Epithelial cell of prostate (primary cell): ENCODE measurements around the gene ZNF664.
"Not testable (repeated sequence)": the region's sequence is repeated elsewhere in the genome, so short reads cannot be mapped to it uniquely, and the experiment has no call there.

Source experiments
- DNase-seq: peaks from one replicate; pipeline ENCODE4 v3.0.0-alpha.2; 2011; ENCODE audit warnings: low read depth, low spot score
- H3K27ac ChIP-seq: fragments of 450-650 bp; 2 replicates; pipeline ENCODE4 v1.5.1; 2017; ENCODE audit warnings: mild to moderate bottlenecking

The ZNF664 gene

DNA sequence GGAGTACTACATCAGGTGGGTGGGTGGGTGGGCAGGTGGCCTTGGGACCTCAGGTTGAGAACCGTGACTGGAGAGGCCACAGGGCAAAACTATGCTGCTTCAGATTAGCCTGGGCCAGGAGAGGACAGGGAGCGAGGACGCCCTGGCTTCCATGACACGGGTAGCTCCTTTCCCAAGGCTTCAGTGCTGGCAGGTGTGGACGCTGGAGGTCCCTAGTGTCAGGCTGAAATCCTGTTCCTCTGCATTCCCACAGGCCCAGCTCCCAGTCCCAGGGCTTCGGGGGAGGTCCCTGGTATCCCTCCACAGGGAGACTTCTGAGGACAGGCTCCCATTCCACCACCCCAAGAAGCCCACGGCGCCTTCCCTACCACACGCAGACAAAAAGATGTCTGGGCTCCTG, 32.0 kb upstream of the ZNF664 start:
- no peak overlapping the region for H3K27ac ChIP-seq
- DNase-seq, result no peak

DNA sequence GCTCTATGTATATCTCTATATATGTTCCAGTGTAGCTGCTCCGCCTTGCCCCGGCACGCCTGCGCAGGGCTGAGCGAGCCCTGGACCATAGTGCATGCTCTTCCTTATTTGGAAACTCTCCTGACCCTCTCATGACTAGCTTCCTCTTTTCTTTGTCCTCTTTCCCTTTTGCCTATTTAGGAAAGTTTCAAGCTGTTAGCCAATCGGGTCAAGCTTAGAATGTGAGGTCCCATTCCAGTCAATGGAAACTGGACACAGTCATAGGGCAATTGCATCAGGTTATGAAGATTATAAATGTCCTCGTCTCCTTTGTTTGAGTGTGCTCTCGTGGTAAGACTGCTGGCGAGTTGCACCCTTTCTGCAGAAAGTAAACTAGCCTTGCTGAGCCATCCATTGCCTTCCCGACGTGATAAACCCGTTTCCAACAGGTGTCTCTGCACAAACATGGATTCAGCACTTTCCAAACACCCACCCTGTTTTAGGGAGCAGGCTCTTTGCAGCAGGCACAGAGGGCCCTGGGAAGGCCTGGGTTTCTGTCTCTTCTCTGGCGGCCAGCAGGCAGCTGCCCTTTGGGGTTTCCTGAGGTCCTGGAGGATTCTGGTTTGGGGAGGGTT, 31.3 kb upstream of the ZNF664 start:
- no peak overlapping the region for H3K27ac ChIP-seq
- no peak for DNase-seq

DNA sequence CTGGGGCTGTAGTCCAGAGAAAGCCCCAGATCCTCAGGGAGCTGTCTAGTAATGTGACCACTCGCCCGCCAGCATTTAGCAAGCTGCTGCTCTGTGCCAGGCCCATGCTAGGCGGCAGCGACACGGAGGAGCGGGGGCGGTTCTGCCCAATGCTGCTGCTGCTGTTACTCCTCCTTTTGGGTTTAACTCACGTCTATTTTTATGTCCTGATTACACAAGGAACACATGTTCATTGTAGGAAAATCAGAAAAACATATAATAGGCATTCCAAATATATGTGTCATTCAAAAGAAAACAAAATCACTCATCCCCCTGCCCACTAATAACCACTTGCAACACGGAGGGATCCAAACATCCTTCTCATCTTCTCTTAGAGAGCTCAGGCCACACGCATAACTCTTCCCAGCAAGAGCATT, 30.8 kb upstream of the ZNF664 start:
- no peak for DNase-seq
- H3K27ac ChIP-seq, result no peak overlapping the region

DNA sequence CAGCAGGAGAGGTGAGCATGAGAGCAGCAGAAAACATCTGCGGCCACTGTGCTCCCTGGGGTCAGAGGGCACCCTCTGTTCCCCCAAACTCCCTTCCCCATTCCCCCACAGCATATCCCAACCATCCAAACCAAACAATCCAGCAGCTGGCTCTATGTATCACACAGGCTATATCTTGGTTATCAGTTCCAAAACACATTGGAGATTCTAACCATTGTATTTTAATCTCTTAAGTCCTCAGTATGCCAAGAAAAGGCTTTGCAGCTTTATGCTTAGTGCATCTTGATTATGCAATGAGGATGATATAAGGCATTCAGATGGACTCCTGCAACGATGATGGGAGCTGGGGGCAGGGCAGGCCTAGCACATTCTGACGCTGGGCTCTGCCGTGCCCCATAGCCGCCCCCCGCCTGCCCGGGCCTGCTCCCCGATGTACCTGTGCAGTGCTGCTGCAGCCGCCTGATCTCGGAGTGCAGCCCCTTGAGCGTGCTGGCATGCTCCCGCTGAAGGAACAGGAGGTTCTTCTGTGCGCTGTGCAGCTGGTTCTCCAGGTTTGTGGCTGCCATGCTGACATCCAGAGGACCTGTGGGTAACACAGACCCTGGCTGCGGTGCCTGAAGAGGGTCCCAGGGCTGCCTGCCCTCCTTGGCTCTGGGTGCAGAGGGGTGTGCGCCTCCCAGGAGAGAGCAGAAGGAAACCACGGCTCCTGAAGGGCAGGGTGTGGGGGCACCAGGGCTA, 29.9 kb upstream of the ZNF664 start:
- no peak for DNase-seq
- no peak overlapping the region for H3K27ac ChIP-seq

DNA sequence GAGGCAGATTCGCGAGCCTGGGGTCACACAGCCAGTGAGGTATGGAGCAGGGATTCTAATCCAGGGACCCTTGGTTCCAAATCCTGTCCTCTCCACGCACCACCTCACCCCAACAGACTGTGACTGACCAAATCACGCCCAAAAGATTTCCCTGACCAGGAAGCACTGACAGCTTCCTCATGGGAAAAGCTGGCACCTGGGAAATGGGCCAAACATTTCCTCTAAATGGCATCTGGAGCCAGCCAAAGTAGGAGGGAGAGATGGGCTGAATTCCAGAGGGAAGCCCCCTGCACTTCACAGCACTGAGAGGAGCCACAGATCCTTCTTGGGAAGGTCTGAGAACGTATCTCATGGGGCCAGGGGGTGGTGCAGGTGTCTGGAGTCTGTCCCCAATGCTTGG, 29.2 kb upstream of the ZNF664 start:
- no peak for DNase-seq
- H3K27ac ChIP-seq, result no peak overlapping the region

DNA sequence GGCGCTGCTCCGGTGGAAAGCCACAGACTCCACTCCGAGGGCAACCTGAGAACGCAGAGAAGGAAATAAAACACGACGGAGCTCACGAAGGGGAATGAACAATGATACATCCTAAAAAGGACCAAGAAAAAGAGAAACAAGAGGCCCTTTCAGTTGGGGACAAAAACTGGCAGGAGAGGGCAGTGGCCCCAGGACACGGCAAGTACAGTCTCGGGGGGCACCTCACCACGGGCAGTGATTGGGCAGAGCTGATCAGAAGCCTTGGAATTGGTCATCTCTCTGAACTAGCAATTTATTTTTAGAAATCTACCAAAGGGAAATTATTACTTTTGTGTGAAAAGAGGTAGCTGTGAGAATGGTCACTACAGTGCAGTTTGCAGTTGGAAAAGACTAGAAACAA, 28.3 kb upstream of the ZNF664 start:
- H3K27ac ChIP-seq, result no peak overlapping the region
- DNase-seq, result no peak

DNA sequence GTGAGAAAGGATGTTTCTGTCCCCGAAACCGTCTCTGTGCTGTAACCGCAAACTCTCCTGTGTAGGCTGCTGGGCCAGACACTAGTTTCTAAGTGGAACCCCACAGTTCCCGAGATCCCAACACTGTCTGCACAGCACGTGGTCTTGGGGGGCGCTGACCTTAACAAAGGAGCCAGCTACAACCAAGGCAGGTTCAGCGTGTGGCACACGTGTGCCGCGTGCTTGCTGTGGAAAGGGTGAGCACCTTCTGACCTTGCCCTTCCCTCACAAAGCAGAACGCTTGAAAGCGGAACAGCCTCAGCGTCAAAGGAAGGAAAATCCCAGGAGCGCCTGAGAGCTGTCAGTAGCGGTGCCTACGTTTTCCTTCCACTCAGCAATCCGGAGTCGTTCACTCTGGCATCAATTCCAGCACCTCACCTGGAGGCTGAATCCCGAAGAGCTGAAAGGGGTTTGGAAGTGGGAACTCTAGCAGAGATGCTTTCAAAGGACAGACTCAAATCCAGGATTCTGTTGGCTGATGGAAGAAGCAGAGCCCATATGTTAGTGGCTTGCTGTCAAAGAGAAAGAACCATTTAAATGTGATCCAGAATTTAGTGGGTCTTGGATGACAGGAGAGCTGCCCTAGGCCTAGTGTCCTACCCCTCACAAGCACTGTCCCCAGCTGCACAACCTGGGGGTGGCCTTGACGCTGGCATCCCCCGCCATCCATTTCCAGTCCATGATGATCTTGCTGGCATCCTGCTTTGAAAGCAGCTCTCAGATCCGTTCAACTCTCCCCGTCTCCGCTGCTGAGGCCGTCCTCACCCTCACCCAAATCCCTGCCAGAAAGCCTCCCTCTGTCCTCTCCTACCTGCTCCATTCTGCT, 27.5 kb upstream of the ZNF664 start:
- H3K27ac ChIP-seq, result no peak overlapping the region
- no peak for DNase-seq

DNA sequence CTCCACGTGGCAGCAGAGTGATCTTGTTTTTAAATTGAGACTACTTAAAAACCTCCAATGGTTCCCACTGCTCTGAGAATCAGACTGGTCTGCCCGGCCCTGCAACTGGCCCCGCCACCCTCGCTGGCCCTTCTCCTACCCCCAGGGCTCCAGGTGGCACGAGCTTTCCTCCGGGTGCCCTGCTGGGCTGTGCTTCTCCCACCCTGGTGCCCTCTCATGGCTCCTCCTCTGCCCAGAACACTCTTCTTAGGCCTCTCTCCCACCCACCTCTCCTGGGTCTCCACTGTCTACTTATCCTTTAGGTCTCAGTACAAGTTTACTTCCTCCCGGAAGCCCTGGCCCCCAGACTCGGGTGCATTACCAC, 26.9 kb upstream of the ZNF664 start:
- DNase-seq, result no peak
- no peak overlapping the region for H3K27ac ChIP-seq

DNA sequence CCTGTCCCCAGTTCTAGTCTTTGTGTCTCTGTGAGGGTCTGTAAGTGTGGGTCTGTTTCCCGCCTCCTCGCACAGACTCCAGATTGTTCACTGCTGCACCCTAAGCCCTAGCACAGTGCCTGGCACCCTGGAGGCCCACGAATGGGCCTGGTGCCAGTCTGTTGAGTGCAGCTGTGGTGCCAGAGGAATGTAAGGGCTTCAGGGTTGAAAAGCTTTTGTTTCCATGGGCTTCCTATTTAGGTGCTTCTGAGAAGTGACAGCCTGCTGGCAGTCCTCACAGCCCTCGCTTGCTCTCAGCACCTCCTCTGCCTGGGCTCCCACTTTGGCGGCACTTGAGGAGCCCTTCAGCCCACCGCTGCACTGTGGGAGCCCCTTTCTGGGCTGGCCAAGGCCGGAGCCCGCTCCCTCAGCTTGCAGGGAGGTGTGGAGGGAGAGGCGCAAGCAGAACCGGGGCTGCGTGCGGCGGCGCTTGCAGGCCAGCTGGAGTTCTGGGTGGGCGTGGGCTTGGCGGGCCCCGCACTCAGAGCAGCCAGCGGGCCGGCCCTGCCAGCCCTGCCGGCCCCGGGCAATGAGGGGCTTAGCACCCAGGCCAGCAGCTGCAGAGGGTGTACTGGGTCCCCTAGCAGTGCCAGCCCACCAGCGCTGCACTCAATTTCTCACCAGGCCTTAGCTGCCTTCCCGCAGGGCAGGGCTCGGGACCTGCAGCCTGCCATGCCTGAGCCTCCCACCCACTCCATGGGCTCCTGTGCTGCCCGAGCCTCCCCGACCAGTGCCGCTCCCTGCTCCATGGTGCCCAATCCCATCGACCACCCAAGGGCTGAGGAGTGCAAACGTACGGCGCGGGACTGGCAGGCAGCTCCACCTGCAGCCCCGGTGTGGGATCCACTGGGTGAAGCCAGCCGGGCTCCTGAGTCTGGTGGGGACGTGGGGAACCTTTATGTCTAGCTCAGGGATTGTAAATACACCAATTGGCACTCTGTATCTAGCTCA, 26.2 kb upstream of the ZNF664 start:
- DNase-seq, H3K27ac ChIP-seq: not testable (repeated sequence)

DNA sequence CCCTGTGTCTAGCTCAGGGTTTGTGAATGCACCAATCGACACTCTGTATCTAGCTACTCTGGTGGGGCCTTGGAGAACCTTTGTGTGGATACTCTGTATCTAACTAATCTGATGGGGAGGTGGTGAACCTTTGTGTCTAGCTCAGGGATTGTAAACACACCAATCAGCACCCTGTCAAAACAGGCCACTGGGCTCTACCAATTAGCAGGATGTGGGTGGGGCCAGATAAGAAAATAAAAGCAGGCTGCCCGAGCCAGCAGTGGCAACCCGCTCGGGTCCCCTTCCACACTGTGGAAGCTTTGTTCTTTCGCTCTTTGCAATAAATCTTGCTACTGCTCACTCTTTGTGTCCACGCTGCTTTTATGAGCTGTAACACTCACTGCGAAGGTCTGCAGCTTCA, 25.5 kb upstream of the ZNF664 start:
- not testable (repeated sequence) for H3K27ac ChIP-seq, DNase-seq

DNA sequence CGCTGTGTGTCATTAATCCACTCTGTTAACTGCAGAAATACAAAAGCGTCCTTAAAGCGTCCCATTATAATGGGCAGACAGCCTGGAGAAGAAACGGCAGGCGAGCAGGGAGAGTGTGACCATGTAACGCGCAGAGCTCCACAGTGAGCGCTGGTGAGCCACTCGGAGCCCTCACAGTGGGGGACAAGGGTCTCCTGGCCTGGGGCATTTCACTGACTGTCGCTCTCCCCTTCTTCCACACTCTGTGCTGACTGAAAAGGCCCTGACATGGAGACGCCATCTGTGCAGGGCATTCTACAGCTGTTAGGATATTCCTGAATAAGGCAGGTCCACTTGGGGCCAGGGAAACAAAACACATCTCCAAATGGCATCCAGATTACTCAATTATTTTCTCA, 24.6 kb upstream of the ZNF664 start:
- H3K27ac ChIP-seq, result no peak overlapping the region

DNA sequence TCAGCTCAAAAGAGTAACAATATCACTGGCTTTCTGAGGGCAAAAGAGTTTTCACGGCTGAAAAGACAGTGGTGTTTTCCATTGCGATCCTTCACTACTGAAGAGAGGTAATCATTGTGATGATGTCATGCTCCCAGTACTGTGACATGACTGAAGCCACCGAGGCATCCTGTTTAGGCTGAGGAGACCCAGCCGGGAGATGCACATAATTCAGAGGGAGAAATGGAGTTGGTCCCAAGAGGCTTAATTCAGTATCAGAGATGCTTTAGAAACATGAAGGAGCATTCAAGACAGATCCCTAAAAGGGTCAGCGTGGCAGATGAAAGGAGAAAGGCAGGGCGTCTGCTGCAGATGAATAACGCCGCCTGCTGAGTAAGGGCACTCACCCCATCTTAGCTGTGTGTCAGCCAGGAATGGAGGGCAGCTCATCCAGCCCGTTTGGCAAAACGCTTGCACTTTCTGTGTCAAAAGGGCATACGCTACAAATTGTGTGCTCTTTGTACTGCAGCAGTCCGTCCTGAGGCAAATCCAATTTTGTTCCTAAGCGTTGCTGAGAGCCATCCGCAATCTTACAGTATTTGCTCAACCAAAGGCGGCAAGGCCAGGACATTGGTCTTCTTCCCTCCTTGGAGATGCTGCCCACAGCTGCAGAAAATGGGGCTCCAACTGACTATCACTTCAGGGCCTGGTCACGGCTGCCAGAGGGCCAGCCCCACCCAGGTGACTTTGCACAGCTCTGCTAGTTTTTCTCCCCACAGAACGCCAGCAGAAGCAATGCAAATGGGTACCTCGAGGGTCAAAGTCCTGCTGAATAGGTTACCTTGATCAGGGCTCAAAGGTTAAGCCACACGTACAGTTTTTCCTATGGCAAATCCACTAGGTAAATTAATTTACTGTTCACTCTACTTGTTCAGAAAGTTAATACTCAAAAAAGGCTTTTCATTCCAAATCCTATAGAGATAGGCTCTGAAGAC, 23.9 kb upstream of the ZNF664 start:
- DNase-seq, result no peak
- no peak overlapping the region for H3K27ac ChIP-seq

More for the DNA sequence above, 24.6 kb upstream of the ZNF664 start:
- DNase-seq, result no peak

DNA sequence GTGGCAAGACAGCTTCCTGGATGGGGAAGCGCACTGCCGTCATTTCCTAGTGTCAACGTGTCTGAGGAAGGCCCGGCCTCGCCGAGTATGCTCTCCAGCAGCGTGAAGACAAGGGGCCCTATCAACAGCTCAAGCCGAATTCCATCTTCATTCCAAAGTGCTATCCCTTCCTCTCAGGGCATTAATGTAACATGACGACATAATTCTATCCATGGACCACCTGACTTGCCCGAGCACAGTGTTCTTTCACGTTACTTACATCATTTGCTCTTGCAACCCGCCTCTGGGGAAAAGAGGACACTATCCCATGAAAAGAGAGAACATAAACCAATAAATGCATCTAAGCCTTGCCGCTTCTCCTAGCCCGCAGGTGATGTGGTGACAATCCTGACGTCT, 23.2 kb upstream of the ZNF664 start:
- no peak for DNase-seq
- no peak overlapping the region for H3K27ac ChIP-seq

DNA sequence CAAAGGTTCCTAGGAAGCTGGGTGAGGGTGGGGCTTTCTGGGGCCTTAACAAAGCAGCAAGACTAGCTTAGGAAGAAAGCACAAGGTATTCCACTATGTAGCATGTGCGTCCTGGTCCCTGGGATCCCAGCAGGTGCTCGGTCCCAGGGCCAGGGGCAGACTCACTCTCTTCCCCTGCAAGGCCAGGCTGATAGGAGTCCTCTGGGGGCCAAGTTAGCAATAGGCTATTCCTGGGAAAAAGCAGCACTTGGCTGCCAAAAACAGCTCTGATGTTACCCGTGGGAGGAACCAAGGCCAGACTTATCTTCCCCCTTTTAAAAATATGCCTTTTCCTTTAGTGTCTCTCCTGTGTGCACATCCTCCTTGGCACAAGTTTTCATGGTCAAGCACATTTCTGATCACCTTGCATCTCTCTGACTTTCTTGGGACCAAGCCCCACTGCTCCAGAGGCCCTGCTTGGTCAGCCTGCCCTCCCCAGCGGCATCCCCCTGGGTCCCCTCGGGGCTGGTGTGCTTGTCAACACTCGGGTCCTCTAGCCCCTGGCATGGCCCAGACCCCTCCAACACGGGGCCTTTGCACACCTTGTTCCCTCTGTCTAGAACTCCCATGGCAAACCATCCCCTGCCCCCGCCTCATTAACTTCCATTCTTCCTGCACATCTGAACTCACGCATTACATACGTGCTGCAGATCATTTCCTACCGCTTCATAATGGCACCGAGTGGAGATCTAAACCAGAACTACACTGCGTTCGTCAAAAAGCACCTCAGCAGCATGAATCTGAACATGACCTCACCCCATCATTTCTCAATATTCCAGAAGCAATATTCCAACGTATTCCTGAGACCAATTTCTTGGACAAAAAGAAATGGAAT, 22.3 kb upstream of the ZNF664 start:
- DNase-seq, result no peak
- H3K27ac ChIP-seq, result no peak overlapping the region

DNA sequence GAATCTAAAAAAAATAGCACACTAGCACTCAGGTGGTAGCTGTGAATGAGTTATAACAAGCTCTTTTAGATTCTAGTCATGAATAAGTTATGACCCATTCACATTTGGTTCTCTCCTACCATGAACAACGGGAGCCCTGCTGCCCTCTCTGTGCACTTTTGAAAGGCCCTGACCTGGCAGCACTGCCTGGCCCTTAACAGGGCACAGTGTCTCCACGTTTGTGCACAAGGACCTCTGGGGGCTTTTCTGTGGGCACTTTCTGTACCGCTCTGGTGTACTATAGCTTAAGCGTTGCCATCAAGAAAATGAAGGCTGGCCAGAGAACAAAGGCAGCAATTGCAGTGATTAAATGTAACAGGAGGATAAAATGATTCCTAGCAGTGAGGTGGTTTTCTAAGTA, 21.5 kb upstream of the ZNF664 start:
- no peak for DNase-seq
- H3K27ac ChIP-seq, result no peak overlapping the region

DNA sequence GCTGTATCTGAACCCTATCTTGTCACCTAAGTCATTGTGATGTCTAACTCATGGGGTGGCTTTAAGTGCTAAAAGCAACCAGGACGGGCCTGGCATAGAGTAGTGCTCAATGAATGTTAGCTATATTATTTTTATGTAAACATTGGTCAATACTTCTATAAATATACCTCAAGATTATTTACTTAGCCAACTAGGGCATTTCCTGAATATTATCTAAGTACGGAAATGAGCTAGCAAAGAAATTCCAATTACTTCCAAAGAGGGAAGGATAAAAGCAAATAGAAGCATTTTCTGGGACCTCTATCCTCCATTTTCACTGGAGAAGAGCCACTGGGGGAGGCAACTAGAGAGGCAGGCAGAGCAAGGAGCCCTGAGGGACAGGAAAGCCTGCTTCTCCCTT, 21.0 kb upstream of the ZNF664 start:
- DNase-seq, result no peak
- H3K27ac ChIP-seq, result no peak overlapping the region

DNA sequence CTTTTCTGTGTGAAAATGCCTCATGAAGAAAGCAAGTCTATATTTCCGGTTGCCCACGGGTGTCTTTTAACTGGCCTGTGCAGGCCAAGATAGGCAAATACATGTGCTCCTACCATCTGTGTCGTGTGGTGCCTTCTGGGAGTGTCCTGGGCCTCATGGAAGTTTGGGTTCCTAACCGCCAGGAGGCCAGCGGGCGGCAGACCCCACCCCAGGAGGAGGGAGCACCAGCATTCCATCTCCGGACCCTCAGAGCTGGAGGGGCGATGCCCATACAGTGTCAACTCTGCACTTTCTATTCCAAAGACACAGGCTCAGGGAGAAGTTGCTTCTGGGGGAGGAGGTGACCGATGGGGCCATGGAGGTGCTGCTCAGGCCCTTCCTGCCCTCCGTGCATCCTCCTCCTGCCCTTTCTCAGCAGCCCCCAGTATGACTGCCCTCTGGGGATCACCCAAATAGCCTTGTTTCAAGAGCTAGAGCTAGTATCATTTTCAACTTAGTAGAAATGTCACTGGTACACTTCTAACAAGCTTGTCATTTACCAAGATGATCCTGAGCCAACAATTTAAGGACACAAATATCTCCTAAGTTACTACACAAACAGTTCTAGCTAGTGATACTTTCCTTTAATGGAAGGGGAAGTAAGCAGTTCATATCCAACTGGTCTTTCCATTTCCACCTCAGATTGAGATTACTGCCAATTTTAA, 18.2 kb upstream of the ZNF664 start:
- H3K27ac ChIP-seq, result no peak overlapping the region
- DNase-seq, result no peak

DNA sequence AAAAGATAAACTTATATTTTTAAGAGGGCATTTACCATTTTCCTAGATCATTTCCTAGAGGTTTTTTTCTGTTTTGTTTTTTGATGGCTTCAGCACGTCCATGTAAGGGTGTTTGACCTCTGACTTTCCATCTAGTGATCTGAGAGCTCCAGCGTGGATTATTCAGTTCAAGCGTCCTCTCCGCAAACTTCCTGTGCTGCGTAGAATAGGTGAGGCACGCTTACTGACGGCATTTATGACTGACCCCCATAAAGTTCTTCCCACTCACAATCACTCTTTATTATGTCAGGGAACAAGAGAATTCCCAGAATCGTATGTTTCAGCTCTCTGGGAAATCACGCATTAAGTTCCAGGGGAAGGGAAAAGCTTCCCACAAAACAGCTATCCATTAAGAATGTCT, 16.8 kb upstream of the ZNF664 start:
- H3K27ac ChIP-seq, result no peak overlapping the region

More for the DNA sequence above, 16.8 kb upstream of the ZNF664 start:
- DNase-seq, result no peak
